Keratinocyte (primary cell): ENCODE results near the gene MAGED4B.

ENCODE experiments used
- CTCF ChIP-seq, 3 experiments: IDR thresholded peaks in 1 of 3; conservative IDR thresholded peaks in 1 of 3; optimal IDR thresholded peaks in 1 of 3; 2 replicates in 2 of 3; 3 replicates in 1 of 3; pipeline versions ENCODE3 to v1.5.1; 2011; ENCODE audit warnings: low read length in 3 of 3, mild to moderate bottlenecking in 3 of 3, moderate library complexity in 2 of 3, control low read depth in 1 of 3, inconsistent platforms in 1 of 3; ENCODE audit not compliant: insufficient read depth in 2 of 3; ENCODE audit errors: extremely low read depth in 1 of 3
- EZH2 ChIP-seq: IDR thresholded peaks from one replicate; pipeline ENCODE4 v1.6.1; 2012; ENCODE audit warnings: inconsistent platforms, mild to moderate bottlenecking, low read length, moderate library complexity

GRCh38 chrX:52082578-52082977 is 13.6 kb upstream of the MAGED4B start:
- TF ChIP-seq CTCF (optimal IDR thresholded peaks at IDR 0.05 in 1 of 3, IDR thresholded peaks at IDR 0.05 in 1 of 3, conservative IDR thresholded peaks at IDR 0.05 in 1 of 3; ENCODE audit: extremely low read depth in 1 of 3, insufficient read depth in 2 of 3, low read length in 3 of 3) (no peak), EZH2 (no peak)
